Fibroblast of peridontal ligament (primary cell): ENCODE results near the gene PHLDB3.
"Not testable (repeated sequence)": the region's sequence is repeated elsewhere in the genome, so short reads cannot be mapped to it uniquely, and the experiment has no call there.

ENCODE experiments used
- DNase-seq: peaks from one replicate; pipeline ENCODE4 v3.0.0-alpha.2; 2010; ENCODE audit errors: extremely low read depth

The PHLDB3 gene

GRCh38 chr19:43527860-43528622 lies 23.5 kb upstream of the PHLDB3 start:
- peak; percentile 29 for DNase-seq

- DNase-seq = peak; percentile 40
Measured at GRCh38 chr19:43526884-43527859, 22.6 kb upstream of the PHLDB3 start, which contains the start of gene ETHE1. TSS of gene ETHE1 (minus strand) at chr19:43527201. CDS start at chr19:43527177, 24 bp downstream.

DNA sequence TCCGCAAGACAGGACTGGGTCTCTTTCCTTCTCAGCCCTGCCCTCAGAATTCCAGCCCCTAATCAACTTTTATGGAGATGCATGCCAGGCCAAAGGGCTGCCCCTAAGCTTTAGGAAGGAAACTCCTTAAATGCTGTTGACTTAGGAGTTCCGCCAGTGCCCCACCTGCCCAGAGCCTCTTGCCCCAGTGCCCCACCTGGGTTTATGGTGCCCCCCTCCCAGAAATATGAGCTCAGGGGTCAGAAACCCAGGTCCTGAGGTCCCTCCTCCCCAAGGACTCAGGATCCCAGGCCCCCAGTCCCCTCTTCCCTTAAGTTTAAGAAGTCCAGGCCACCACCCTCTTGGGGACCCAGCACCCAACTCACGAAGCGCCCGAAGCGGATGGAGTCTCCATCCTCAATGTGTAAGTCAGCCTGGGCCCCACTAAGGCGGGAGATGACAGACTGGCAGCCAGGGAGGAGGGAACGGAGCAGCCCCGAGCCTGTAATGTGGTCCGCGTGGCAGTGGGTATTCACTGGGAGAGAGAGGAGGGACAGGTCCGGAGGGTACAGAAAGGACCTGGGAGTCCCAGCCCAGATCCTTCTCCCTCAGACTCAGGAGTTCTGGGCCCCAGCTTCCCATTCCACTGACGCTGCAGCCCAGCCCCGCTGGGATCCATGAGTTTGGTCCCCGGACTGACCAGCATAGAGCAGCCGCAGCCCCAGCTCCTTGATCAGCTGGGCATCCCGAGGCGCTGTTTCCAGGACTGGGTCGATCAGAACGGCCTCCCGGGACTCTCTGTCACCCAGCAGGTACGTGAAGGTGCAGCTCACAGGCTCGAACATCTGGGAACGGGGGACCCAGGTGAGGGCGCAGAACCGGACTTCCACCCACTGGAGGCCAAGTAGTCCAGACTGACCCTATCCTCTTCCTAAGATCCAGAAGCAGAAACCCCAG lies 21.6 kb upstream of the PHLDB3 start:
- DNase-seq = no peak

DNA sequence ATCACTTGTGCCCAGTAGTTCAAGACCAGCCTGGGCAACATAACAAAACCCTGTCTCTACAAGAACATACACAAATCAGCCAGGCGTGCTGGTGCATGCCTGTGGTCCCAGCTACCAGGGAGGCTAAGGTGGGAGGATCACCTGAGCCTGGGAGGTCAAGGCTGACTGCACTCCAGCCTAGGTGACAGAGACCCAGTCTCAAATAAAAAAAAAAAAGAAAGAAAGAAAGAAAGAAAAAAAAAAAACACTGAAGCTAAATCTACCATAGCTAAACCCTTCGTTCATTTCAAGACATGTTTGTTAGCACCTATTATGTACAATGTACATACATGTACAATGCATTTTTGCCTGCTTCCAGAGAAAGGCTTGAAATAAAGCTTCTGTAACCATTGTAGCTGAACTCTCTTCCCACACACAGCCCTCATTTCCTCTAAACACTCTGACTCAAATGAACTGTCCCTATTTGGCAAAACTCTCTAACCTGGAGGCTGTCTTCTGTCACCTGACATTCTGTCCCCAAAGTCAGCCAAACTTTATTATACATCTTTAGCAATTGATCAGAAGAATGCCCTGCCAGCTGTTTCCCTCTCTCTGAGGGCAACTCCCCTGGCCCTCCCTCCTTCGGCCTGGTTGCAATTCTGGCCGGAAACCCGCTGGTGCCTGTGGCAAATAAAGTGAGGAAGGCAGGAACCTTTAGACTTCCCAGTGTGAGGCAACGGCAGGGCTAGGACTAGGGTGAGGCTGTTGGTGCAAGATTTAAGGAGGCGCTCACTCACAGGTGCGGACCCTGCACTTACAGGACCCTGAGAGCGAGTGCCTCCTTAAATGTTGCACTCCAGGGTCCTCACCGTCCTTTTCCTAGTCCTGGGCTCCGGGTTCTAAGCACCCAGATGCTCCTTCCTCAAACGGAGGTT lies 20.6 kb upstream of the PHLDB3 start:
- peak; percentile 38 for DNase-seq

GRCh38 chr19:43523696-43524095 lies 19.1 kb upstream of the PHLDB3 start:
- not testable (repeated sequence) for DNase-seq

DNA sequence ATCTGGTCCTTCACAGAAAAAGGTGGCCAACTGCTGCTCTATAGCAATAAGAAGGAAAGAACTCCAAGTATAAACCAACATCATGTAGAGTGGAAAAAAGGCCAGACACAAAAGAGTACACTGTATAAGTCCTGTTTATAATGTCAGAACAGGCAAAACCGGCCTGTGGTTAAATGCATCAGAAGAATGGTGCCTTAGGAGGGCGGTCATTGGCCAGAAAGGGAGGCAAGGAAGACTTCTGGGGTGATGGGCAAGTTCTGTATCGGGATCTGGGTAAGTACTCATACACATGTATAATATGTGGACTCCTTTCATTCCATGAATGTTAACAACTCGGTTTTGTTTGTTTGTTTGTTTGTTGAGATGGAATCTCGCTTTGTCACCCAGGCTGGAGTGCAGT lies 18.4 kb upstream of the PHLDB3 start:
- no peak for DNase-seq

DNA sequence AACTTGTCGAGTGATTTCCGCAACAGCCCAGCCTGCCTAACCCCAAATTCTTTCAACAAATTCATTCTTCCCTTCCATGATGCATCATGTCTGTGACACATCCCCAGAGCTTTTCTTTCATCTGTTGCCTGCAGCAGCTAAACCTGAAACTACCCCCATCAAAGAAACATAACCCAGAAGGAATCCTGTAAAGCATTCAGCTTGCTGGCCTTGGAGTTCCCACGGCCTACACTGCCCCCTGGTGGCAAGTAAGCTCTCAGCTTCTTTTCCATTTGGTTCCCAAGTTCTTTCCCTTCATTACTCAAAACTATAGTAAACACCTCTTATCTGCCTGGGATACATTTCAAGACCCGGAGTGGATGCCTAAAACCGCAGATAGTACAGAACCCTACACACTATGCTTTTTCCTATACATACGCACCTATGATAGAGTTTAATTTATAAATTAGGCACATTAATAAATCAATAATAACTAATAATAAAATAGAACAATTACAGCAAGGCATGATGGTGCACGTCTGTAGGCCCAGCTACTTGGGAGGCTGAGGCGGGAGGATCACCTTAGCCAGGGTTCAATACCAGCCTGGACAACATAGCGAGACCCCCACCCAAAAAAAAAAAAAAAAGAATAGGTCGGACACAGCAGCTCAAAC lies 15.0 kb upstream of the PHLDB3 start:
- peak; percentile 94 for DNase-seq

DNA sequence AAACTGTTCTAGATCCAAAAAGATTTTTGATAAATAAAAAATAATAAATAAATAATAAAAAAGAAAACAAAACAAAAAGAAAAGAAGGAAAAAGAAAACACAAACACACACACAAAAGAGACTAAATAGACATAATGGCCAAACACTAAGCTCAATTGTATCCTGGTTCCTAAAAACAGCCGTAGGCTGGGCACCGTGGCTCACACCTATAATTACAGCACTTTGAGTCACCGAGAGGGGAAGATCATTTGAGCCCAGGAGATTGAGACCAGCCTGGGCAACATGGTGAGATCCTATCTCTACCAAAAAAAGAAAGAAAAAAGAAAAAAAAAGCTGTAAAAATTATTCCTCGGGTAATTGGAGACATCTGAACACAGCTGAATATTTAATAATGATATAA lies 13.5 kb upstream of the PHLDB3 start:
- DNase-seq = no peak

- DNase-seq = not testable (repeated sequence)
Measured at GRCh38 chr19:43512399-43512798, 7.9 kb upstream of the PHLDB3 start.

GRCh38 chr19:43511324-43511723 lies 6.8 kb upstream of the PHLDB3 start:
- DNase-seq = no peak

DNA sequence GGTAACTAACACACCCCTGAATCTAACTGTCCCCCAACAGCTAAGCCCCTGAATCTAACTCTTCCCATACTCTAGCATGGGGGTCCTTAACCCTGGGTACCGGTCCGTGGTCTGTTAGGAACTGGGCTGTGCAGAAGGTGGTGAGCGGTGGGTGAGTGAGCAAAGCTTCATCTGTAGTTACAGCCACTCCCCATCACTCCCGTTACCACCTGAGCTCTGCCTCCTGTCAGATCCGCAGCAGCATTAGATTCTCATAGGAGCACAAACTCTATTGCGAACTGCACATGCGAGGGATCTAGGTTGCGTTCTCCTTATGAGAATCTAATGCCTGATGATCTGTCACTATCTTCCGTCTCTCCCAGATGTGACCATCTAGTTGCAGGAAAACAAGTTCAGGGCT lies 6.2 kb upstream of the PHLDB3 start:
- no peak for DNase-seq

DNA sequence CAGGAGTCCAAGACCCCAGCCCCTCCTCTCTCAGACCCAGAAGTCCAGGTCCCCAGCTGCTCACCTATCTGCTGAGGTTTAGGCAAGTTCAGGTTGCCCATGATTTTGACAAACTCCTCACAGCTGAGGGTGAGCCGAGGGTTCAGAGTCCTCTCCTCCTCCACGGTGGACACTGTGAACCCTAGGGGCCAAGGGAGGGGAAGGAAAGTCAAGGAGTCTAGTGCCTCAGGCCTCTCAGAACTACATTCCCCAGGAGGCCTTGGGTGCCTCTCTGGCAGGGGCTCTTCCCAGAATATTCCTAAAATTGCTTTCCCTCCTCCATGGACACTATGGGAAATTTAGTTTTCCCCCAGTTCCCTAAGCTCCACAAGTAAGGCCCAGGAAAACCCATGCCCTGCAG lies 3.3 kb upstream of the PHLDB3 start:
- no peak for DNase-seq

DNA sequence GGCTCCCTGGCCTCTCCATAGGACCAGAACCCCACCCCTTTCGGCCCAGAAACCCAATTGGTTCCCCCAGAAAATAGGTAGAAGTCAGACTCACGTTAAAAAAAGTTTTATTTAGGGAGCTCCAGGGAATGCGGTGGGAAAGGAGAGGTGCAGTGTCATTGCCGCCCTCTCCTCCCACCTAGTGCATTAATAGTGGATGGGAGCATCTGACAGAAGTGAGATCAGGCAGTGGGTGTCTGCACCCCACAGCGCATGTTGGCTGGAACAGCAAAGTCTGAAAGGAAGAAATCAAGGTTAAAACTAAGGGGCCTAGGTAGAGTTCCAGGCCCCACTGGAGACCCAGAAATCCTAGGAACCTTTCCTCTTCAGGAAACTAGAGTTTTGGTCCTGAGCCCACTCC lies 2.1 kb upstream of the PHLDB3 start:
- no peak for DNase-seq

DNA sequence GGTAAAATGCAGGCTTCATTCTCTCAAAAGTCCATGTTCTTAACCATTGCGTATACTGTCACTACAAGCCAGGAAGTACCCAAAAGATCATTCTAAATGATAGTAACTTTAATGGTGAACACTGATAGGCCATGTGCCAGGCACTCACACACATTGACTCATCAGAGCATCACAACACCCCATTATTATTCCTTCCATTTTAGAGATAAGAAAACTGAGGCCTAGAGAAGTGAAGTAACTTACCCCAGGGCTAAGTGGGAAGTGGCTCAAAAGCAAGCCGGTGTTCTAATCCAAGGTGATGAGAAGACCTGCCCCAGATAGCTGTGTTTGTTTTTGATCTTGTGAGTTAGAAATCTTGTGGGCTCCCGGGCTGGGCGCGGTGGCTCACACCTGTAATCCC lies 1.4 kb upstream of the PHLDB3 start:
- DNase-seq = no peak

DNA sequence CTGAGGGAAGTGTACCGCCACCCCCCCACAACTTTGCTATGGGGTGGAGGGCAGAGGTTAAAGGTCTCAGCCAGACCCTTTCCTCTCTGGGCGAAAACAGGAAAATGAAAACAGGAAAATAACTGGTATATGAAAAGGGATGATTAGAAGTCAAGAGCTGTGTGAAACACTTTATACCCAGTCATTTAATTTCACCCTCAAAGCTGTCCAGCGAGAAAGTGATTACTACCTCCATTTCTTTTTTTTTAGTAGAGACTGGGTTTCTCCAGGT lies 575 bp upstream of the PHLDB3 start:
- no peak for DNase-seq

- DNase-seq = peak; percentile 83
Measured at GRCh38 chr19:43503501-43504425, 783 bp downstream of the PHLDB3 start.

DNA sequence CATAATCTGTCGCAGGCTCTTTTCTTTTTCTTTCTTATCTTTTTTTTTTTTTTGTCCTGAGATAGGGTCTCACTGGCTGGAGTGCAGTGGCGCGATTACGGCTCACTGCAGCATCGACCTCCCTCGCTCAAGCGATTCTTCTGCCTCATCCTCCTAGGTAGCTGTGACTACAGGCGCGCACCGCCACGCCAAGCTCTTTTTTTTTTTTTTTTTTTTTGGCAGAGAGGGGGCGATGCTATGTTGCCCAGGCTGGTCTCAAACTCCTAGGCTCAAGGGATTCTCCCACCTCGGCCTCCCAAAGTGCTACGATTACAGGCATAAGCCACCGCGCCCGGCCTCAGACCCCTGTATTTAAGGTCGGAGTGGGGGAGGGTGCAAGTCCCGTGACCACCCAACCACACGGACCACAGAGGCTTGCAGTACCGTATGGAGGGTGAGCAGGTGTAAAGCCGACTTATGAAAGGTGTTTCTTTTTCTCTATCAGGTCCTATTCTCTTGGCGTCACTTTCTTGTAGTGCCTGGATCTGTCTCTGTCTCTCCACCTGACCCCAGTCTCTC lies 2.0 kb downstream of the PHLDB3 start:
- DNase-seq = no peak

GRCh38 chr19:43501661-43502418 lies 2.7 kb downstream of the PHLDB3 start:
- DNase-seq = no peak
